GM12873 (cell line): Measurements from ENCODE around the gene HYDIN.
A peak's percentile ranks its signal among the peaks of the same experiment; 100 is the strongest.

ENCODE experiments used
- TF ChIP-seq, protein P1 (sequence below): IDR thresholded peaks from 2 replicates; pipeline ENCODE4 v1.5.1; 2012; ENCODE audit warnings: low read depth, mild to moderate bottlenecking, moderate library complexity, low read length, control low read depth; ENCODE audit not compliant: insufficient read depth; ENCODE audit errors: missing control alignments

Gene HYDIN

GRCh38 chr16:71225145-71225544 lies 5.4 kb downstream of the HYDIN start:
- TF ChIP-seq, protein P1, sequence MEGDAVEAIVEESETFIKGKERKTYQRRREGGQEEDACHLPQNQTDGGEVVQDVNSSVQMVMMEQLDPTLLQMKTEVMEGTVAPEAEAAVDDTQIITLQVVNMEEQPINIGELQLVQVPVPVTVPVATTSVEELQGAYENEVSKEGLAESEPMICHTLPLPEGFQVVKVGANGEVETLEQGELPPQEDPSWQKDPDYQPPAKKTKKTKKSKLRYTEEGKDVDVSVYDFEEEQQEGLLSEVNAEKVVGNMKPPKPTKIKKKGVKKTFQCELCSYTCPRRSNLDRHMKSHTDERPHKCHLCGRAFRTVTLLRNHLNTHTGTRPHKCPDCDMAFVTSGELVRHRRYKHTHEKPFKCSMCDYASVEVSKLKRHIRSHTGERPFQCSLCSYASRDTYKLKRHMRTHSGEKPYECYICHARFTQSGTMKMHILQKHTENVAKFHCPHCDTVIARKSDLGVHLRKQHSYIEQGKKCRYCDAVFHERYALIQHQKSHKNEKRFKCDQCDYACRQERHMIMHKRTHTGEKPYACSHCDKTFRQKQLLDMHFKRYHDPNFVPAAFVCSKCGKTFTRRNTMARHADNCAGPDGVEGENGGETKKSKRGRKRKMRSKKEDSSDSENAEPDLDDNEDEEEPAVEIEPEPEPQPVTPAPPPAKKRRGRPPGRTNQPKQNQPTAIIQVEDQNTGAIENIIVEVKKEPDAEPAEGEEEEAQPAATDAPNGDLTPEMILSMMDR = no peak

DNA sequence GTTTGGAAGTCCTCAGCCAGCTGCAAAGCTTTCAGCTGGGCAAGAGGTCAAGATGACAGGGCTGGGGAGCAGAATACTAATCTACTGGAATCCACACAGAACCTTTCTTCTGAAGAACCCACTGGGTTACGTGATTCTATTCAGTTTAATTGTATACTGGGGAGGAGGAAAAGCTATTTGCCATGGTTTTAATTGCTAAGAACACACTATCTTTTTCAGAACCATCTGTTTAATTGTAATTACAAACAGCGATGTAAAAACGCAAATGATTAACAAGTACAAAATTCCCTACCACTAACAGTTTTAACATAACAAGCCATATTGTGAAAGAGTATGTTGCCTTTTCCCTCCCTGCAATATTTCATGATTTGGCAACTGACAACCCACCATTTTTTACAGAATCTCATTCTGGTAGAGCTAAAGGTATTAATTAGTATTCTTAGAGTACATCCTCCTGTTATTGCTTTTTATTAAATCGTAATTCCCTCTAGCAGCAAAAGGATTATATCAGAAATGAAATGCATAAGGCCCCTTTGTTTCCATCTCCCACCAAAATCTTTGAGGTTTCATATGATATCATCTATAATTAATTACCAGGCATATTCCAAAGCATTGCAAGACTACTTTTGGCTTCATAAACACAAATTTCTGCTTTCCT lies 12.1 kb downstream of the HYDIN start:
- TF ChIP-seq, protein P1 = no peak

- TF ChIP-seq, protein P1 = no peak
Observed at GRCh38 chr16:71217506-71217905, 13.0 kb downstream of the HYDIN start.

DNA sequence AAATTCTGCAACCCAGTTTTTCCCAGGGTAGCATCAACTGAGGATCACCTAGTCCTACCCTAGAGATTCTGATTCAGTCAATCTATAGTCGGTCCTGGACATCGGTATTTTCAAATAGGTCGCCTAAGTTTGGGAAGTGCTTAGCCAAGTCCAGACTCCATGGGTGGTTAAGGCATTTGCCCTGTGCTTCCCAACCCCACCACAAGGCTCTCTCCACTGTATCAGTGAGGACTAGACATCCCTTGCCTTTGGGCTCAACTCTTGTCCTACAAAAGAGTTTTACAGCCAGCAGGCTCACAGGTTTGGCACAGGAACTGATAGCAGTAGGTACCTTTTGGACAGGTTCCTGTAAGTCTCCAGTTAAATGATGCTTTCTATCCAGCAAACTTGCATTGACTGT lies 13.8 kb downstream of the HYDIN start:
- TF ChIP-seq, protein P1 = peak; percentile 23

DNA sequence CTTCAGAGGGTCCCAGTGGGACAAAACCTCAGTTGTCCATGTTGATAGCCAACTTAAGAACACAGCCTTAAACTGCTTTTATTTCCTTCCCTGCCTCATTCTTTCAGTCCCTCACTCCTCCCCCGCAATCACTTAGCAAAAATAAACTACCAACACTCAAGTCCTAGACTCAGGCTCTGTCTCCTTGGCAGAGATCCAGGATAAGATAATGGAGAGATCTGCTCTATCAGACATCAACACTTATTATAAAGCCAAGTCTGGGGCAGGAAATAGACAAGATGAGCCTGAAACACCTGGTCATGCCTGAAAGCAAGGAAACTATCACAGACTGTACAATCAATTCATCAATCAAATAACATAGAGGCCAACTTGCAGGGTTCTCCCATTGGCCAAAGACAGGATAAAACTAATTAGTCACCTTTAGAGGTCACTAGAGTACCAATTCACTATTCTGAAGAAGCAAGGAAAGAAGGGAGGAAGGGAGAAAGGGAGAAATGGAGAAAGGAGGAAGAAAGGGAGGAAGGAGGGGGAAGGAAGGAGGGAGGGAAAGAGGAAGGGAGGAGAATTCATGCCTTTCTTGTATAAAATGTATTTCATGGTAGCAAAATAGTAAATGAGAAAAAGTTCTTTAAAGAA lies 15.7 kb downstream of the HYDIN start:
- TF ChIP-seq, protein P1 = peak; percentile 27

GRCh38 chr16:71205482-71206131 lies 24.9 kb downstream of the HYDIN start:
- TF ChIP-seq, protein P1 = no peak

DNA sequence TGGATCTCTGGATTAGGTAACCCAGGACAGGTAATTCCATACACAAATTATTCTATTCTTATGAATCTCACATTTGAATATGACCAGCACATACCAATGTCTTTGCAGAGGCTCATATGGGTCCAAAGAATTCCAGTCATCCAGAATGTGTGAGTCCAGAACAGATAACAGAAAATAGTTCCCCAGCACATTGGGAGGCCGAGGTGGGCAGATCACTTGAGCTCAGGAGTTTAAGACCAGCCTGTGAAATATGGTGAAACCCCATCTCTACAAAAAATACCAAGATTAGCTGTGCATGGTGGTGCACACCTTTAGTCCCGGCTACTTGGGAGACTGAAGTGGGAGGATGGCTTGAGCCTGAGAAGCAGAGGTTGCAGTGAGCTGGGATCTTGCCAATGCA lies 26.9 kb downstream of the HYDIN start:
- TF ChIP-seq, protein P1 = no peak
